Loucy (cell line): ENCODE data around the gene RFPL4AL1.

Source experiments
- EZH2phosphoT487 ChIP-seq: fragments of 200-600 bp; IDR thresholded peaks from 2 replicates; pipeline ENCODE4 v1.6.1; 2018; ENCODE audit warnings: antibody characterized with exemption, mild to moderate bottlenecking, moderate library complexity, borderline replicate concordance
- TF ChIP-seq, protein P1 (sequence below): fragments of 200-600 bp; sonication (generic); conservative IDR thresholded peaks from 2 replicates; pipeline ENCODE4 v1.5.1; 2014; ENCODE audit warnings: mild to moderate bottlenecking, antibody characterized with exemption, low read length

DNA sequence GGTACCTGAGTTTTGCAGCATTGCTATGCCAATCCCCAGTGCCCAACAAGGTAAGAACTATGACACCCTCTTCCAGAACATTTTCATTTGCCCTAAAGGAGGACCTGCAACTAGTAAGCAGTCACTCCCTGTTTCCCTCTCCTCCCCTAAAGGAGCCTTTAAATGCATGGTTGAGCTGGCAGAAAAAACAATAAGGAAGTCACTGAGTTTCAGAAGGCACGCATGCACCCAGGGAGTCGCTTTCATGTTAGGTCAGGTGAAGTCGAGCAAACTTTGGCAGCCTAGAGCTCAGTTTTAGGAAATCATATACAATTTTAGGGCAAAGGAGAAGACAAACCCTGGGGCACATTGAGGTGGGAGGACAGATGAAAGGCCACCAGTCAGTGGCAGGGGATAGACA, 51.1 kb downstream of the RFPL4AL1 start:
- TF ChIP-seq, protein P1, sequence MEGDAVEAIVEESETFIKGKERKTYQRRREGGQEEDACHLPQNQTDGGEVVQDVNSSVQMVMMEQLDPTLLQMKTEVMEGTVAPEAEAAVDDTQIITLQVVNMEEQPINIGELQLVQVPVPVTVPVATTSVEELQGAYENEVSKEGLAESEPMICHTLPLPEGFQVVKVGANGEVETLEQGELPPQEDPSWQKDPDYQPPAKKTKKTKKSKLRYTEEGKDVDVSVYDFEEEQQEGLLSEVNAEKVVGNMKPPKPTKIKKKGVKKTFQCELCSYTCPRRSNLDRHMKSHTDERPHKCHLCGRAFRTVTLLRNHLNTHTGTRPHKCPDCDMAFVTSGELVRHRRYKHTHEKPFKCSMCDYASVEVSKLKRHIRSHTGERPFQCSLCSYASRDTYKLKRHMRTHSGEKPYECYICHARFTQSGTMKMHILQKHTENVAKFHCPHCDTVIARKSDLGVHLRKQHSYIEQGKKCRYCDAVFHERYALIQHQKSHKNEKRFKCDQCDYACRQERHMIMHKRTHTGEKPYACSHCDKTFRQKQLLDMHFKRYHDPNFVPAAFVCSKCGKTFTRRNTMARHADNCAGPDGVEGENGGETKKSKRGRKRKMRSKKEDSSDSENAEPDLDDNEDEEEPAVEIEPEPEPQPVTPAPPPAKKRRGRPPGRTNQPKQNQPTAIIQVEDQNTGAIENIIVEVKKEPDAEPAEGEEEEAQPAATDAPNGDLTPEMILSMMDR, result no peak
- no peak for TF ChIP-seq EZH2phosphoT487
